NCI-H774 (cell line): Measurements from ENCODE around the gene SULT4A1.

Experiments used
- DNase-seq: peaks from one replicate; lab custom pipeline; 2025; lab: John Stamatoyannopoulos, UW

The SULT4A1 gene

DNA sequence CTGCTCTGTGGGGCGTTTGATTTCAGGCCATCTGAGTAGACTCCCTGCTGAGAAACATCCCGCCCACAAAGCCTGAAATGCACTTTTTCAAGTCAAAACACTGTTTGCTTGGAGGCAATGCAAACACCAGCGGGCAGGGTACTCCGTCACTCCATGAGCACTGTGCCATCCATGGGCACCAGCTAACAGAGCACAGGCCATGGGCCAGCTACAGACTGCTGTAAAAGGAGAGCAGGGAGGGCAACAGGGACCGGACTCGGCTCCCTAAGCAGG lies 33.7 kb downstream of the SULT4A1 start:
- no peak for DNase-seq

DNA sequence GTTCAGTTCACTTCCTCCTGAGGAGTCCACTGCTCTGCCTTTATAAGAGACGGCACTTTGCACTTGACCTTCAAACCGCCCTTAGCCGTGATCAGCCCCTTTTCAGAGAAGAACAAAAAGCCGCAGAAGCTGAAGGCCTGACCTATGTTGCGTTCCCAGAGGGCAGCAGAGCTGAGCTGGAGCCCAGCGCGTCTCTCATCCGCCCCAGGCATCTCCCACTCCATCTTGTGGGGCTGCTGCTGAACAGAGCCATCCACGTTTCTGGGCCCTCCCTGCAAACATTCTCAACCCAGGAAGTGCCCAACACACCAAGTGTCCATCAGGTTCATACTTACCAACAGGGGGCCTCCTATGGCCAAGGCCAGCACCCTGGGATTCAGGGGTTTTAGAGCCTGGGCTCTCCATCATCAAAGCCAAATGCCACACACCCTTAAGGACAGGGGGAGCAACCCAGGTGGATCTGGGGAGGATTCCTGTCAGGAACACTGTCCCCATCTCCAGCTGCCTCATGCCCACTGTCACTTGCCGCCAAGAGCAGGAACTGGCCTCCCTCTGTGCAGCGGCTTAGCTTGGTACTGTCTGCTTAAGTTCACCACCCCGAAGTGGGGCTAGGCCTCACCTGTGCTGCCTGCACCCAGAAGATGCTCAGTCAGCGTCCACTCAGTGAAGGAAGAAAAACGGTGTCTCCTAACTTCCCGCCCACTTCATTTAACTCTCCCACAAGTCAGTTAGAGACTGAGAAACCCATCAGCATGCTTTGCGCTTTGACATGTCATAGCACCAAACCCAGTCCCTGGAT lies 34.2 kb downstream of the SULT4A1 start:
- DNase-seq, result no peak

DNA sequence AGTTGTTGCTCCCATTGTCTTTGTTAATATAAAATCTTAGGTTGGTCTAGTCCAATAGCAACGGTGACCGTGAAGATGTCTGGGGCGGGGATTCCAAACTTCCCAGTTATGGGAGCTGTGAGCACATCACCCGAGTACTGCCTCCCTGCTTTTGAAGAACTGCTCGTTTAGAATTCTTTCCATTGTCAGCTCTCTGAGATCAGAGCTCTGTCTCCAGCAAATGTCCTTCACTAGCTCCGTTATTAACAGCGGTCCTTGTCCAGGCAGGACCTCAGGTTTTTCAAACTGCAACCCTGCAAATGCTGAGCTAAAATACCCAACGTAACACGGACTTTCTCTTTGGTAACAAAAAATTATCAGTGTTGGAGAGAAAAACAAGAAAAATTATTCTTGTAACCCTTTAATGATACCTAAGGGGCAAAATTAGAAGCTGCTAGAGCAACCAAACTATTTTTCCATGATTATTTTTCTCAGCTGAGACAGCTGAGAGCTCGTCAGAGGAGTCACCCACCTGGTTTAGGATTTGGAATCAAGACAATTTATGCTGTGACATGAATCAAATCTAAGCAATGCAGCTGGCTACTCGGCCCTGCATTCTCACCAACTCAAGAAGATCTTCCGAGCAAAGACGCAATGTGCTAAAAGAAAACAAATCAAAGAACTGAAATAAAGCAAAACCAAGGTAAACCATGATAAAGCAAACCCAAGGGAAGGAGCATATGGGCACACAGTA lies 35.1 kb downstream of the SULT4A1 start:
- DNase-seq, result no peak

DNA sequence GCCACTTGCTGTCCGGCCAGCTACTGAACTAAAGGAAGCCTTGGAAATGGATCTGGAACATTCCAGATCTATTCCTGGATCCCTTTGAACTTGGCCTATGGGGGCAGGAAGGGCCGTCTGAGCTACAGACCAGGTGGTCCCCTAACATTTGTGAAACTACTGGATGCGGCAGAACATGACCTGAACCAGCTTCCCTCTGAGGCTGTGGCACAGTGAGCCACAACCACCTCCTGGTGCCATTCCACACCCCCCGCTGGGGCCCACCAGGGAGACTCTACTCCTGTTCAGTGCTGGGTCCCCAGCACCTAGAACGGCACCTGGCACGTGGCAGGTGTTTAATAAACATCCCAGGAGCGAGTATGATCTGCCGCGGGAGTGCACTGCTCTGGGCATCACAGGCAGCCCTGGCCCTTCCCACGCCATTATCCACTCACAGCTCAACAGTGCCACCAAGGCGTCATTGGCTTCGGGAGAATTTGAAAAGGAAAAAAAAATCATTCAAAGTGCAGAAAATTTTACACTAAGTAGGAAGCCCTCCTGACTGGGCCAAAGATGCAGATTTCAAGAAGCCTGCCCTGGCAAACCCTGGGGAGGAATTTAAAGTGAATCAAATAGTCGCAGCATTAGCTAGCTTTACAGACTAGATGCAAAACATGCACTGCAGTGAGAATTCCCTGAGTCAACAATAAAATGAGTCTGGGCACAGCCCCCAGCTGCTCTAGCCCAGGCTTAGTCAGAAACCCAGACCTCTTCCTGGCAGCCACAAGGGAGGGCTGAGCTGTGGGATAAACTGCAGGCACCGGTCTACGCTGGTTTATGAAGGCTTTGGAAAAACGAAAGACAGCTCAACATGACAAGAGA lies 35.9 kb downstream of the SULT4A1 start:
- DNase-seq, result no peak

DNA sequence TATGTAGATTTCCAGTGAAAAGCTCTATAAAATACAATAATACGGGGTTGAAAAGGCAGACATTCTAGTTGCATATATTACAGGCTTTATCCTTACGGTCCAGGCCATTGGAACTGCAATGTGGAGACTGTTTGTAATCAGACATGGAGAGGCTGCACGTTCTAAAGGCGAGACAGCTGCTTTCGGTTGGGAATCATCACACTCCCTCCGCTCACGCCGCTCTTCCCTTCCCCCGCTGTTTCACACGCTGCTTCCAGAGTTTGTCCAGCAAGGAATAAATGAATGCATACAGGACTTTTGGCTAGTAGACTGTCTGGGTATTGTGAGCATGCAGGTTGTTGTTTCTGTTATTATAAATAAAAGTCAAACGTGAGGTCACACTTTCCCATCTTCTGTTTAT lies 36.7 kb downstream of the SULT4A1 start:
- DNase-seq, result no peak

DNA sequence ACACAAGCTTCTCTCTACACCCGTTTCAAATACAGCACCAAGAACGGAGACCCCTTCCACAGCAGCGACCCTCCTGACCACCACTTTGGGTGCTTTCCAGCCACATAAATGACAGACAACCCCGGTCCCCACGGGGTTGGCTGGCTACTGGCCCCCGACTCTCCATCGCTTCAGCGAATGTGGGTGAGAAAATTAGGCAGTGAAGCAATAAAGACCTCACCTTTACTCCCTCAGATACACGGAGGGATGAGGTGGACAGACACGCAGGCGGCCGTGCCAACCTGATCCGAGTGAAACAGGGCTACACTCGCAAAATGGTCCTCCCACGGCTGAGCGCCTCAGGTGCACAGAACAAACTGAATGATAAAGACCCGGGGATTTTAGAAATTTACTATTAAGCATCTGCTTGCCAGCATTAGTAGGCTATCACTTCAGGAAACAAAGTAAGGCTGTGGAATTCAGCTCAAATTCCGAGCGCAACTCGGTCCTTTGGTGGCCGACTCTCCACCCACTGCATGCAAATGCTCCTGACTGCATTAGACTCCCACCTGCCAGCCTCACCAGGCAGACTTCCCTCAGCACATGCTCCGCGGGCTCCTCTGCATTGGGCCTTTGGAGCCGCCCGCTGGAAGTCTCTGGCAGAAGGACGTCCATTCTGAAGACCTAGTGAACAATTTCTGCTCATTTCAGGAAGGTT lies 37.4 kb downstream of the SULT4A1 start:
- DNase-seq, result no peak

DNA sequence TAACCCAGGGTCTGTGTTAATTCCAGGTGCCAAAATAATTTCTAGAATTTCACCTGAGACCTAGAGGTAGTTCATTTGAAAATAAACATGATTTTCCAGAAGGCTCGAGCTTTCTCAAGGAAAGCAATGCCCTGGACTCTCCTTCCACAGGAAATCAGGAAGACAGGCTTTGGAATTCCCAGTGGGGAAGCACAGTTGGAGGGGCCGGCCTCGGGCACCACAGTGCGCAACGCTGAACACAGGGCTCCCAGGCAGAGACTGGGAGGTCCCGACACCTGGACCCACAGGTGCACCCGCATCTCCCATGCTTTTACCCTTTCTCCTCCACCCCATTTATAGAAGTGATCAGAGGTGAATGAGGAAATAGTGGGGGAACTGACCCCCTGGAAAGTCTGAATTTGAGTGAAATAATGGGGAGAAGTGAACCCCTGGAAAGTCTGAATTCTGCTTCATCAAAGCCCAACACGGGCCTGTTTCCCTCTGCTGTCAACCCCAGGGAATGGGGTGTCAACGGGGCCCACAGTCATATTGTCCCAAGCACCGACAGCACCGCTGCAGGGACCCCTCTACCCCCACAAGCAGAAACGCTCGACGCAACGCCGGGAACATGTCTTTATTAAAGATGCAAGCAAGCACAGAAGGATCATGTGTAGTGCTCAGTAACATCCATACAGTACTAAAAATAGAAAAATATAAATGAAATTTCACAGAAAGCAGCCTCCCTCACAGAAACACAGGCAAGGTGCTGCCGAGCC lies 38.2 kb downstream of the SULT4A1 start:
- no peak for DNase-seq

DNA sequence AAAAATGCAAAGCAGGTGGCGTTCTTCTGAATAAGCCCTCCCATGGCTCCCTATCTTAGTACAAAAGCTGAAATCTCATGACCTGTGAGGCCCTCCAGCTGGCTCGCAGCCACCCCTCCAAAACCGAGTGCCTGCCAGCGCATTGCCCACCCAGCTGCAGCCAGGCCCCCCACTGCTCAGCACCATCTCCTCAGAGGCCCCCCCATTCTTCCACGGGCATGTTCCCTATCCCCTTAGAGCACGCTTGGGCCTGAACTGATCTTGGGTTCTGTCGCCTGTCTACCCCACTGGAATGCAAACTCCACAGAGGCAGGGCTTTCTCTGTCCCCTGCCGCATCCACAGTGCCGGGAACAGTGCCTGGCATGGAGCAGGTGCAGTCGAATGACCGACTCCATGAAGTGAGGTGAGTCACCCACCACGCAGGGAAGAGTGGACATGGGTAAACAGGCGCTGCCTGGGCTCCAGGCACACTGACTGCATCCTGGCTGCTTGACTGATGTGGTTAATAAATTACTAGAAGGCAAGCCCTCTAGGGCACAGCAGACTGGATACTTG lies 38.9 kb downstream of the SULT4A1 start:
- peak; percentile 0 for DNase-seq

DNA sequence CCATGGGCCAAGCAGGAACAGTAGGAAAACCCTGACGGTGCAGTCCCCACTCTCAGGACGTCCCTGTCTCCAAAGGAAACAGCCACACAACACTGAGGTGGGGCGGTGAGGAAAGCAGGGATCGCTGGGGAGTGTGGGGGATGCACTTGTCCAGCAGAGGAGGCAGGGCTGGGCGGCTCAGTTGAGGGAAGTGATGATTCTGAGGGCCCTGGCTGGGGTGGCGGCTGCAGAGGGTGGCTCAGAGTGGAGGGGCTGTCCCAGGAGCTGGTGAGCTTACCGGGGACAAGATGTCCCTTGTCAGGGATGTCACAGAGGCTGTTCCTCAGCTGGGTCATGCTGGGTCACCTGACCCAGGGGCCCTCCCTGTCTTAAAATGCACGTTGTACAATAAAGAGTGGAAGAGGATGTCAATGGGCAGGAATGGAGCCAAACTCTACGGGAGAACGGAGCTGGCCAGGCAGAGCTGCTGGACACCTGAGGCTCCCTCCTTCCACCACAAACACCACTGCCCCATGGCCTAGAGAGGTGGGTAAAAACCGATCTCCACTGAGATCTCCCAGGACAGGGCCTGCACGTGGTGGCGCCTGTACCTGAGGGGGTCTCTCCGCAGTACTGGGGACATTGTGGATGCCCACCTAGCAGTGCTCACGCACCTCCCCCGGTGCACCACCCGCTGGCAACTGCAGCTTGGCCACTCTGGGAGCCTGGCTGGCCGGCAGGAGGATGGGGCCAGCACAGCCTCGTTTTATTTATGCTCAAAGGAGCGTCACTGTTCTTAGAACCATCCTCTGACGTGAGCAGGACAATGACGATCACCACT lies 40.5 kb downstream of the SULT4A1 start:
- DNase-seq, result no peak

DNA sequence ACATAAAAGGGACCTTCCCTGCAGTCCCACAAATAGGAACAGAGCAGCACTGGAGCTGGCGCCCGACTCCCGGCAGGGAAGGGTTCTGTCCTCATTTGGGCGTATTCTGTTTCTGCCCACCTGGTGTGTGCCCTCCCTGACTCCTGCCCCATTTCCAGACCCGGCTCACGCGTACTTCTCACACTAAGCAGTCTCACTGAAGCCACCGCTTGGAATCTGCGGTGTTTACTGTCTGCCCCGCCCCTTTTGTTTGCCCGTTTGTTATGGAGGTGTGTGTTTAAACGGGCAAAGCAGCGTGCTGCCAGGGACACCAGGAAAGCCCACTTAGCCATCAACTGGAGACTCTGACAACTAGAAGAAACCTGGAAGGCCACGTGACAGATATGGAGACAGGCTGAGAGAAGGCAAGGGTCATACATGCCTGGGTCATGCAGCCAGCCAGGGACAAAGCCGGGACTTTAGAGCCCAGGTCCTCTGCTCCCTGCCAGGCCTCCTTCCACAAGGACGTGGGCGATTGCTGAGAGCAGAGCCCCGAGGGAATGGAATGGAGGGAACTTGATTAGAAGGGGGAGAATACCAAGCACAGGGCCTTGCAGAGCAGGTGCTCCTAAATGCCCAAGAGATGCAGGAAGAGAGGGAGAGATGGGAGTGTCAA lies 41.5 kb downstream of the SULT4A1 start:
- DNase-seq, result no peak

DNA sequence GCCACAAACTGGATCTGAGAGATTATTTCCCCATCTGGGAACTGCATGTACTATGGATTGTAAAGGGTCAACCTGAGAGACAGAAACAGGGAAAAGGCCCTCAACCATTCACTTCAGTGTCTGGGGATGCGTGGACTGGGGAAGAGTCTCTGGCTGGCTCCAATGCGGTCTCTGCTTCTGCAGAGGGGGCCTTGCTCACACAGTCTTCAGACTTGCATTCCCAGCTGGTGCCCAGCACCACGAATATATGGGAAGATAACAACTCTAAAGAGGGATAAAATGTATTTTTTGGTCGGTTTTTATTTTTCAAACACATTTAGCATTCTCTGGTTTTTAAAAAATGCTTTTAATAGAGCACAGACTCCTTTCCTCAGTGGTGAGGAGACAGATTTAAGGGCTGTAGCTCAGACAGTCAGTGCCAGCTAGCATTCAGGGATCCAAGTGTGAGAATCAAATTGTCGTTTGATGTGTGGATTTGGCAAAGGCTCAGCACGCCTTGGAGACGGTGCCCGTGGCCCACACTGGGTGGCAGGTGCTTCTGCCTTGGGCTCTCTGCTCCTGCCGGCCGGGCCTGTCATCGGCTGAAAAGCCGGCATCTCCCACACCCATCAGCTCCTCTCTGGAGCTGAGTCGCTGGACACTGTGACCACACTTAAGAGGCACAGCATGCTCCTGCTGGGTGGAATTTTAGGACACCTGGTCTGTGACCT lies 42.2 kb downstream of the SULT4A1 start:
- DNase-seq, result no peak

DNA sequence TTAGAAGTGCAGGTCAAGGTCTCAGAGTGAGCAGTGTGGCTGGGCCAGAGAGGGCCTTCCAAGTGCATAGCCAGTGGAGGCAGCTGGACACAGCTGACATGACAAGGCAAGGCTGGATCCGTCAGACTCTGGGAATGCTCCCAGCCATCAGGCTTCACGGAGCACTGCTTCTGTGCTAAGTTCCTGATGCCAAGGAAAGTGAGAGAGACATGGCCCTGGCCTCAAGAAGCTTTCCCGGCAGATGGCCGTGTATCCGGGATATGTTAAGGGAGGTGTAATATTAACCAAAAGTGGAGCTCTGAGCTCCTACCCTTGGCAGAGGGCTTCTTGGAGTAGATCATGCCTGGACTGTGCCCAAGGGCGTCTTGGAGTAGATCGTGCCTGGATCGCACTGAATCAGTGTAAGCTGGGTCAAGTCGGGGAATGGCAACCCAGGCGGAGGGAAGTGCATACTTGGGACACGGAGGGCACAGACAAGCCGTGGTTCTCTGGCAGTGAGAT lies 42.8 kb downstream of the SULT4A1 start:
- DNase-seq, result no peak

DNA sequence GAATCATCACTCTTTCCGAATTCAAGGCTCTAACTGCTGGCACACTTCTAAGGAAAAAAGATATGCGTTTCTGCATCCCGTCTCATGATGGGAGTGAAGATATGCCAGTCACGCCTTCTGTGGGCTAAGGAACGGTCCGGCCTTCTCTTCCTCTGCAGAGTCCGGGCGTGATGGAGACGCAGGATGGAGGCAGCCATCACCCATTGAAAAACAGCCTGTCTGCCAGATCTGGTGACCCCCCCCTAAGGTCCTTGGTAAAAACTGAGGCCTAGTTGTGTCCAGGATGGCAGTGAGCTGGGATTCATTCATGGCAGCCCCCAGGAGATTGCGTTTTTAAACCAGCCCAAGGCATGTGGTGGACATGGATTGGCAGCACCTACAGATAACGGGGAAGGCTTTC lies 43.3 kb downstream of the SULT4A1 start:
- DNase-seq, result no peak

DNA sequence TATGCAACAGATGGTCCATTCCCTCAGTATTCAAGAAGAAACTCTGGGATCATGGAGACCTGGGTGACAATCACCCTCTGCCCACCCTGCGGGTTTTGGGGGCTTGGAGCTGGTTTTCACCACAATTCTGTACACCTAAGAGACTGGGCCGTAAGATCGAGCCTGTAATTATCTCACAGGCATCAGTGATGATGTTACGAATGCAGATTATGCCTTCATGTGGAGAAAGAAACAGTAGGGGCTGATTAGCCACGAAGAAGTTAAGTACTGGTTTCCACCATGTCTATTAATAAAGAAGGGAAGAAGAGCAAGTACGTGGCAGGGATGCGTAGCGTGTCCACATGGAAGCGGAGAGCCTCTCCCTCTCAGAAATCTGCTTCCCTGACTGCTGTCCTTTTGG lies 44.9 kb downstream of the SULT4A1 start:
- no peak for DNase-seq

DNA sequence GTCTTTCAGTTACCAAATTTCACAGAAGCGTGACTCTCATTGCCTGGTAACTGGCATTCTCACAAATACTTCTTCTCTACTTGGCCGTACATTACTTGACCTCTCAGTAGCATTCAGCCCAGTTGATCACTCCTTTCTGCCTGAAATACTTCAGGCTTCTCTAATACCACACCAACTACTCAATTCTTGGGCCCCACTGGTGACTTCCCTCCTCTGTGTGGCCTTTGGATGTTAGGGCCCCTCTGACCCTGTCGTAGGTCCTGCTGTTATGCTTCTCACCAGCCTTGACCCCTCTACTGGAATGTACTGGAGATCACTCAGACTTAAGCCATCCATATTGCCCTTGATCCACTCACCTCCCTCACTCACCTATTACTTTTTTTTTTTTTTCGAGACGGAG lies 48.0 kb downstream of the SULT4A1 start:
- DNase-seq, result no peak

DNA sequence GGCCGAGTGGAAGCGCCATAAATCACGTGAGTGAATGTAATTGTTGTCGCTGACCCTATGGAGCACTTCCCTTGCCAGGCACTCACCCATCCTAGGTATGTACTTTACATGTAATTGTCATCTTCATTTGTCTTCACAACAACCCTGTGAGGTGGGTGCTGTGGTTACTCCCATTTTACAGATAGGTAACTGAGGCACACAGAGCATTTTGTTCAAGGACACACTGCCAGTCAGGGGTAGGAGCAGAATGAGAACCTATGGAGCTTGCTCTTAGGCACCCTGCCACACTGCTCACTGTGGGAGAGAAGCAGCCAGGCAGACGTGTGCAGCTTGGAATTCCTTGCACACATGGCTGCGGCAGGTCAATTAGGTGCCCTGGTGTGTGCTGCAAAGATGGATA lies 49.4 kb downstream of the SULT4A1 start:
- DNase-seq, result no peak

DNA sequence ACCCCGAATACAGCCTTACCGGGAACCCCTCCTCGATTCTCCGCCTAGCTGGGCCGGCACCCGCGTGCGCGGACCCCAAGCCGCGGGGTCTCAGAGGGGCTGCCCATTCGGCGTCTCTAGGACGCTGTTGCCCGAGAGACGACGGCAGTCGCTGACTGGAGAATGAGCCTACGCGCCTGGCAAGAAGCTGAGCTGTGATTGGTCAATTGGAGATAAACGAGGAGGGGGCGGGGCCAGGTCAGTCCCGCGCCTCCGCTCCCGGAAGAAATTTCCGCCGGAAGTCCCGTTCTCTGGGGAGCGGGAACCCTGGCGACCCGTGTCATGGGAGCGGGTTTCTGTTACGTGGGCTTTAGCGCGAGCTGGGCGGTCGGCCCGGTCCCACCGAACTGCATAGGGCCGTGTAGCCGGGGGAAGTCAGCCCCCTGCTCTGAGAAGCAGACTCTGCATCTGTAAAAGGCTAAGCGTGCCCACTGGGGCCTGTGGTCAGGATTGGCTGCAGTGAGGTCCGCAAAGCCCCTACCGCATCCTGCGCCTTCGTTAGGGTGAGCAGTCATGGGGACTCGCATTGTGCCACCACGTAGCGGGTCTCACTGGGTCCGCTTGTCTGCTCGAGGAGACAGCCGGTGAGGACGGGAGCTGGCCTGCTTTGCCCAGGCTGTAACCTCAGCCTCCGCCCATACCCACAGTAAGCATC lies 50.0 kb downstream of the SULT4A1 start, which contains the start of gene EFCAB6:
Gene EFCAB6 (minus strand): TSS at position 157 of the 694 bp plus-strand sequence. CDS start 29,987 bp downstream, outside the sequence.
- peak; percentile 78 for DNase-seq

DNA sequence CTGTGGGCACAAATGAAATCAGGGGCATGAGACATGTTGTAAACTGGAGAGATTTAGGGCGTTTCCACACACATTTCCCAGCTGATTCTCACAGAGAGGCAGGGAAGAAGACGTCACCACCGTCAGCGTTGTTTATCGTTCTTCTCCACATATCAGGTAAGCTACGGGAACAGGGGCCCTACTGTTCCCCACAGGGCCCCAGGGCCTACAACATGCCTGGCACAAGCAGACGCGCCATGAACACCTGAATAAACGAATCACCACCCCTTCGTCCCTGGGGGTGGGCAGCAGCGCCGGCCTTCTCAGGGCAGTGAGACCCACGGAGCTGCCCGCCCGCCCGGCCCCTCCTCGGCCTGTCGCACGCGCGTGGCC lies 50.5 kb downstream of the SULT4A1 start:
- peak; percentile 17 for DNase-seq
